ENCODE data around the gene RCL1.

RCL1 gene

DNA sequence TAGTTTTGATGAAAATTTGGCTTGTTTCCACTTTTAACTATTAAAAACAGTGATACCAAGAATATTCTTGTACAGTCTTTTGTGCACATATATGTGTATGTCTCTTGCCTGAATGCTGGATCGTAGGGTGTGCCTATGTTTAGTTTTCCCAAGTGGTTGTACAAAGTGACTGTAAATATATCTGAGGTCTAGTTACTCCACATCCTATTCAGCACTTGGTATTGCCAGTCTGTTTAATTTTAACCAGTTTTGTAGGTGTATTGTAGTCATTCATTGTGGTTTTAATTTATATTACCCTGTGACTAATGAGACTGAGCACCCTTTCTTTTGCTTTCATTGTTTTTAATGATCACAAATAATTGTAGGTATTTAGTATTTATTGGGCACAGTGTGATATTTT lies 17.8 kb downstream of the RCL1 start:
- no CpG with 5 or more reads among the region's 1 CpG for WGBS (ENCODE audit: insufficient coverage, insufficient read length)
- no peaks in the 10 kb centered on the region for H3K36me3 ChIP-seq (ENCODE audit: control insufficient read depth, insufficient read depth, low read length)
- H3K9me3 ChIP-seq (ENCODE audit: control insufficient read depth, insufficient read depth, low read length), result no peaks in the 10 kb centered on the region
- DNase-seq (ENCODE audit: low read depth, low spot score), result no peak
- no peak overlapping the region for H3K4me3 ChIP-seq (ENCODE audit: low read length)
- no peaks in the 10 kb centered on the region for H3K4me1 ChIP-seq (ENCODE audit: control insufficient read depth, insufficient read depth, low read length)
- no peak overlapping the region for H3K27ac ChIP-seq (ENCODE audit: low read length)
- no peaks in the 10 kb centered on the region for H3K27me3 ChIP-seq (ENCODE audit: control insufficient read depth, insufficient read depth, low read length)

DNA sequence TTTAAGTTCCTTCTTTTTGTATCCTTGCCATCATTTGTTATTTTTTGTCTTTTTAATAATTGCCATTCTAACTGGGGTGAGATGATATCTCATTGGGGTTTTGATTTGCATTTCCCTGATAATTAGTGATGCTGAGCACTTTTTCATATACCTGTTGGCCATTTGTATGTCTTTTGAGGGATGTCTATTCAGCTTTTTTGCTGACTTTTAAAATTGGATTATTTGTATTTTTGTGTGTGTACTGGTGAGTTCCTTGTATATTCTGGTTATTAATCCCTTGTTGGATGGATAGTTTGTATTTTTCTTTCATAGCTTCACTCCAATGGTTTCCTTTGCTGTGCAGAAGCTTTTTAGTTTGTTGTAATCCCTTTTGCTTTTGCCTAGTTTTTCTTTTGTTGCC lies 19.1 kb downstream of the RCL1 start:
- Histone ChIP-seq H3K27me3 (ENCODE audit: control insufficient read depth, insufficient read depth, low read length) (no peaks in the 10 kb centered on the region), H3K9me3 (ENCODE audit: control insufficient read depth, insufficient read depth, low read length) (no peaks in the 10 kb centered on the region), H3K4me3 (ENCODE audit: low read length) (no peak overlapping the region), H3K4me1 (ENCODE audit: control insufficient read depth, insufficient read depth, low read length) (no peaks in the 10 kb centered on the region), H3K27ac (ENCODE audit: low read length) (no peak overlapping the region), H3K36me3 (ENCODE audit: control insufficient read depth, insufficient read depth, low read length) (no peaks in the 10 kb centered on the region)
- DNase-seq (ENCODE audit: low read depth, low spot score), result no peak

DNA sequence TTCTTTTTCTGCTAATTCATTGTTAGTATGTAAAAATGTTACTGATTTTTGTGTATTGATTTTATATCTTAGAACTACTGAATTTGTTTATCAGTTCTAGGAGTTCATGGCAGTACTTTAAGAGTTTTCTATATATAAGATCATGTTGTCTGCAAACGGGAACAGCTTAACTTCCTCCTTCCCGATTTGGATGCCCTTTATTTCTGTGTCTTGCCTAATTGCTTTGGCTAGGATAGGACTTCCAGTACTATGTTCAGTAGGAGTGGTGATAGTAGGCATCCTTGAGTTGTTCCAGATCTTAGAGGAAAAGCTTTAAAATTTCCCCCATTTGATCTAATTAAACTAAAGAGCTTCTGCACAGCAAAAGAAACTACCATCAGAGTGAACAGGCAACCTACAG lies 20.1 kb downstream of the RCL1 start:
- Histone ChIP-seq H3K36me3 (ENCODE audit: control insufficient read depth, insufficient read depth, low read length) (no peaks in the 10 kb centered on the region), H3K27me3 (ENCODE audit: control insufficient read depth, insufficient read depth, low read length) (no peaks in the 10 kb centered on the region), H3K27ac (ENCODE audit: low read length) (no peak overlapping the region), H3K4me1 (ENCODE audit: control insufficient read depth, insufficient read depth, low read length) (no peaks in the 10 kb centered on the region), H3K4me3 (ENCODE audit: low read length) (no peak overlapping the region), H3K9me3 (ENCODE audit: control insufficient read depth, insufficient read depth, low read length) (no peaks in the 10 kb centered on the region)
- WGBS (ENCODE audit: insufficient coverage, insufficient read length), result no CpG with 5 or more reads among the region's 2 CpGs
- no peak for DNase-seq (ENCODE audit: low read depth, low spot score)

DNA sequence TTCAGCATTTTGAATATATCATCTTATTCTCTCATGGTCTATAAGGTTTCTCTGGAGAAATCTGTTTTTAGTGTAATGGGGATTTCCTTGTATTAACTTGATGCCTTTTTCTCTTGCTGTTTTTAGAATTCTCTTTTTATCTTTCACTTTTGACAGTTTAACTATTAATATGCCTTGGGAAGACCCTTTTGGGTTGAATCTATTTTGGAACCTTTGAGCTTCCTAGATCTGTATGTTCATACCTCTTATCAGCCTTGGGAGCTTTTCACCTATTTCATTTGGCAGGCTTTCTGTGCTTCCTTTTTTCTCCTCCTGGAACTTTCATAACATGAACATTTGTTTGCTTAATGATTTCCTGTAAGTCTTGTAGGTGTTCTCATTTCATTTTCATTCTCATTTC lies 22.2 kb downstream of the RCL1 start:
- Histone ChIP-seq H3K27ac (ENCODE audit: low read length) (no peak overlapping the region), H3K36me3 (ENCODE audit: control insufficient read depth, insufficient read depth, low read length) (no peaks in the 10 kb centered on the region), H3K27me3 (ENCODE audit: control insufficient read depth, insufficient read depth, low read length) (no peaks in the 10 kb centered on the region), H3K4me3 (ENCODE audit: low read length) (no peak overlapping the region), H3K9me3 (ENCODE audit: control insufficient read depth, insufficient read depth, low read length) (no peaks in the 10 kb centered on the region), H3K4me1 (ENCODE audit: control insufficient read depth, insufficient read depth, low read length) (no peaks in the 10 kb centered on the region)
- no peak for DNase-seq (ENCODE audit: low read depth, low spot score)

DNA sequence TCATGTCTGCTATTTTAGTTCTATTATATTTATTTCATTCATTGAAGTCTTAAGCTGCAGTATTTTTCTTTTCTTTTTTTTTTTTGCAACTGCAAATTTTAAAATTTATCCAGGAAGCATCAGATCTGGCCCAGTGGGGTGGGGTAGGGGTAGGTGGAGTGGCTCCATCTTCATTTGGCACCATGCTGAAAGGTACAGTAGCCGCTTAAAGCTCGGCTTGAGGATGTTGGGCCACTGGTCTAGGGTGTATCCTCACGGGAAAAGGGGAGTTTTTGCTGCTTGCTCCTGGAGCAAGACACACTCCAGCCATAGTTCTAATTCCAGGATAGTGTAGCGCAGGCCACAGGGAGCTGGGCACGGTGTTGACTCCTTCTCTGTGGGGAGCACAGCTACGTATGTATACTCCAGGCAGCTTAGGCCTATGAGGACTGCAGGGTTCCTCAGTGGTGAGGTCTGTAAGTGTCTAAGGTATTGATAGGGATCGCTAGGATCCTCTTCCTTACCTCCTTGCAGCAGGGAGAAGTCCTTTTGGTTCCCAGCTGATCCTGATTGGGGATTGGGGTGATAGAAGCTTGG lies 22.7 kb downstream of the RCL1 start:
- H3K9me3 ChIP-seq (ENCODE audit: control insufficient read depth, insufficient read depth, low read length), result no peaks in the 10 kb centered on the region
- no peak for DNase-seq (ENCODE audit: low read depth, low spot score)
- H3K27ac ChIP-seq (ENCODE audit: low read length), result no peak overlapping the region
- H3K4me3 ChIP-seq (ENCODE audit: low read length), result no peak overlapping the region
- H3K36me3 ChIP-seq (ENCODE audit: control insufficient read depth, insufficient read depth, low read length), result no peaks in the 10 kb centered on the region
- no CpG with 5 or more reads among the region's 7 CpGs for WGBS (ENCODE audit: insufficient coverage, insufficient read length)
- no peaks in the 10 kb centered on the region for H3K27me3 ChIP-seq (ENCODE audit: control insufficient read depth, insufficient read depth, low read length)
- H3K4me1 ChIP-seq (ENCODE audit: control insufficient read depth, insufficient read depth, low read length), result no peaks in the 10 kb centered on the region

DNA sequence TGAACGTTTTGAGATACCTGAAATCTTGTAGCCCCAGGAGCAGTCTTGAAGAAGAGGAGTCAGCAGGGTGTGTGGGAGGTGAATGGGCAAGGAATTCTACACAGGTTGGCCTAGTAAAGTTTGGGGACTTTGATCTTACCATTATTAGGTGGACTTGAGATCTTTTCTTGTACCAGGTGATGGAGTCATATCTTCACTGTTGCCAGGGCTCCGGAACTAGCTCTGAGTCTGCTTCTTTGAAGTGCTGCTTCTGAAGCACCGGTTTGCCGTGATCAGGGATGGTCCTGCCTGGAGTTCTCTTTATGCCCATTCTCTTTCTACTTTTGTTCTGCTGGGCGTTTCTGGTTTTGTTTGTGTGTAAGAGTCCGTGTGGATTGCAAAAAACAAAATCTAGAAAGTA lies 27.4 kb downstream of the RCL1 start:
- DNase-seq (ENCODE audit: low read depth, low spot score), result no peak
- Histone ChIP-seq H3K9me3 (ENCODE audit: control insufficient read depth, insufficient read depth, low read length) (no peaks in the 10 kb centered on the region), H3K4me1 (ENCODE audit: control insufficient read depth, insufficient read depth, low read length) (no peaks in the 10 kb centered on the region), H3K4me3 (ENCODE audit: low read length) (no peak overlapping the region), H3K27me3 (ENCODE audit: control insufficient read depth, insufficient read depth, low read length) (no peaks in the 10 kb centered on the region), H3K27ac (ENCODE audit: low read length) (no peak overlapping the region), H3K36me3 (ENCODE audit: control insufficient read depth, insufficient read depth, low read length) (no peaks in the 10 kb centered on the region)
- WGBS (ENCODE audit: insufficient coverage, insufficient read length), result no CpG with 5 or more reads among the region's 6 CpGs

DNA sequence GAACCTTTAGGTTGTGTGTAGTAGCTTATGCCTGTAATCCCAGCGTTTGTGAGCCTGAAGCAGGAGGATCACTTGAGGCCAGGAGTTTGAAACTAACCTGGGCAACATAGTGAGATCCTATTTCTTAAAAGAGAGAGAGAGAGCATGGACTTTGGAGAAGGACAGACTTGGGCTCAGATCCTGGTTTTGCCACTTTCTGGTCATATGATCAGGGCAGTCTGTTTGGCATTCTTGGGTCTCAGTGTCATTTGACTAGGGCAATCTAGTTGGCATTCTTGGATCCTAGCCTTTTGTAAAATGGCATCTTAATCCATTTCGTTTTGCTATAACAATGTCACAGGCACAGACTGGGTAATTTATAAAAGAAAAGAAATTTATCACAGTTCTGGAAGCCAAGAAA lies 28.4 kb downstream of the RCL1 start:
- H3K36me3 ChIP-seq (ENCODE audit: control insufficient read depth, insufficient read depth, low read length), result no peaks in the 10 kb centered on the region
- no CpG with 5 or more reads among the region's 2 CpGs for WGBS (ENCODE audit: insufficient coverage, insufficient read length)
- no peak overlapping the region for H3K27ac ChIP-seq (ENCODE audit: low read length)
- no peak for DNase-seq (ENCODE audit: low read depth, low spot score)
- no peaks in the 10 kb centered on the region for H3K9me3 ChIP-seq (ENCODE audit: control insufficient read depth, insufficient read depth, low read length)
- H3K27me3 ChIP-seq (ENCODE audit: control insufficient read depth, insufficient read depth, low read length), result no peaks in the 10 kb centered on the region
- H3K4me1 ChIP-seq (ENCODE audit: control insufficient read depth, insufficient read depth, low read length), result no peaks in the 10 kb centered on the region
- H3K4me3 ChIP-seq (ENCODE audit: low read length), result no peak overlapping the region

DNA sequence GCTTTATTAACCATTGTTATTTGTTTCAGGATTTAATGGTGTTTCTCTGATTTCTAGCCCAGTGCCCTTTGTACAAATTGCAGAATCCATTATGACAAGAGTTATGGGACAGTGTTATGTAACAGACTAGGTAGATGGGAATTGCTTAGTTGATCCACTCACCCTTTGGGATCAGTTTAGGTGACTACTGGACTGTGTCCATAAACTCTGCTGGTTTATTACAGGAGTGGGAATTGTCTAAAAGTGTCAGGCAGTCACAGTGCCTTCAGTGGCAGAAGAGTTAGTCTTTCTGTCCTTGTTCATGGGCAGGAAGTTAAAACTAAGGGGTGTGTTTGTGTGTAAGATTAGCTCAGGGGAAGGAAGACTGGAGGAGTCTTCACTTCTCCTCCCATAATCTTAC lies 29.3 kb downstream of the RCL1 start:
- Histone ChIP-seq H3K27me3 (ENCODE audit: control insufficient read depth, insufficient read depth, low read length) (no peaks in the 10 kb centered on the region), H3K27ac (ENCODE audit: low read length) (no peak overlapping the region), H3K4me3 (ENCODE audit: low read length) (no peak overlapping the region), H3K36me3 (ENCODE audit: control insufficient read depth, insufficient read depth, low read length) (no peaks in the 10 kb centered on the region), H3K4me1 (ENCODE audit: control insufficient read depth, insufficient read depth, low read length) (no peaks in the 10 kb centered on the region), H3K9me3 (ENCODE audit: control insufficient read depth, insufficient read depth, low read length) (no peaks in the 10 kb centered on the region)
- DNase-seq (ENCODE audit: low read depth, low spot score), result no peak

DNA sequence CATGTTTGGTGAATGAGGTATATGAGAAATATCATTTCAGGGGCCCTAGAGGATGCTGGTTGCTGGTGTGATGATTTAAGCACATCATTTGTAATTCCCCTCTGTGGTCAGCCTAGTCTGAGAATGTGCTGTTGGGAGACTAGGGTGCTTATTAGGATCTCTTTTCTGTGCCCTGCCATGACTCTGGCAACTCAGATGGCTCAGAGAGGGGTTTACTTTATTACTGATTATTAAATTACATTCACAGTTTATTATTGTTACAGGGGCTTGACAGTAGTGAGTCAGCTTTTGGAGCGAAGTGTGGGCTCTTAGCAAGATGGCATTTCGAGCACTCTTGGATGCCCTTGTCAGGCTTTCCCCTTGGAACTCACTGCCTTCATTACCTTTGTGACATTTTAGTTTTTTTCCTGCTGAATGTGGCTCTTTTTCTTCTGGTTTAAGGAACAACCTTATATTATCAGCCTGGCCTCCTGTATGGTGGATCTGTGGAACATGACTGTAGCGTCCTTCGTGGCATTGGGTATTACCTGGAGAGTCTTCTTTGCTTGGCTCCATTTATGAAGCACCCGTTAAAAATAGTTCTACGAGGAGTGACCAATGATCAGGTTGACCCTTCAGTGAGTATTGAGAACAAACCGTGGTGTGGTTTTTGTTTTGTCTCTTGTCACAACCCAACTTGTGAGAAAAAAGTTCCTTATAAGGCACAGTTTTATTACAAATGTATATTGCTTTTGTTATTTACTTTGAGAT lies 33.8 kb downstream of the RCL1 start:
- no peak for DNase-seq (ENCODE audit: low read depth, low spot score)
- WGBS (ENCODE audit: insufficient coverage, insufficient read length), result no CpG with 5 or more reads among the region's 7 CpGs
- Histone ChIP-seq H3K9me3 (ENCODE audit: control insufficient read depth, insufficient read depth, low read length) (no peaks in the 10 kb centered on the region), H3K36me3 (ENCODE audit: control insufficient read depth, insufficient read depth, low read length) (no peaks in the 10 kb centered on the region), H3K27me3 (ENCODE audit: control insufficient read depth, insufficient read depth, low read length) (no peaks in the 10 kb centered on the region), H3K4me1 (ENCODE audit: control insufficient read depth, insufficient read depth, low read length) (no peaks in the 10 kb centered on the region), H3K4me3 (ENCODE audit: low read length) (no peak overlapping the region), H3K27ac (ENCODE audit: low read length) (no peak overlapping the region)

DNA sequence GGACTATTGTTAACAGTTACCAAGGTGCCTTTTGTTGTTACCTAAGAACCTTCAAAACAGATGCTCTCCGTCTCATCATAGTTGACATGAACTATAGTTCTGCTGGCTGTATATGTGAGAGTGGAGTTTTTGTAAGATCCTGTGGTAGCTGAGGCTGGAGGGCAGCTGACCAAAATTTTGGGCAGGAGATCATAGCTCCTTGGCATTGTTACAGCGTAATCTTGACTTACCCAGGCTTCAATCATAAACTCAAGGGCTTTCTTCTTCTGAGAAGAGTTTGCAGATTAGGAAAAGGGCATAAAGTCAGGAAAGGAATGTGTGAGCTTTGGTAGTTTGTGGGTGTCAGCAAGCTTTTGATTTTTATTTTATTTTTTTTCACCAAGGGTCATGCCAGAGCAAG lies 34.5 kb downstream of the RCL1 start:
- WGBS (ENCODE audit: insufficient coverage, insufficient read length), result no CpG with 5 or more reads among the region's 2 CpGs

DNA sequence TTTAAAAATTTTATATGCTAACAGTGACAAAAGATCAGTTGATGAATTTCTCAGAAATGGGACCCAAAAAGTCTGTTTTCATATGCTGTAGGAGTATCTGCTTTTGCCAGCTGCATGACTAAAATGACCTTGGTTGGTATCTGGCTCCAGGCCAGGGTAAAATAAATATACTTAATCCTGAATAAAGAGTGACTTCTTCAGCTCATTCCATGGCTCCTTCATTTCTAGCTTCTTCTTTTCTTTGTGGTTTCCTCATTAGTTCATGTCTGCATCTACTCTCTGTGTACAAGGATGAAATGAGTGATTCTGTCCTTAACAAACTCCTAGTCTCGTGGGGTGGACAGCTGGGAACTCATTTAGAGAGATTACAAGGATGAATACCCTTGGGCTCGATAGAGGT lies 36.0 kb downstream of the RCL1 start:
- Histone ChIP-seq H3K27me3 (ENCODE audit: control insufficient read depth, insufficient read depth, low read length) (no peaks in the 10 kb centered on the region), H3K4me1 (ENCODE audit: control insufficient read depth, insufficient read depth, low read length) (no peaks in the 10 kb centered on the region), H3K36me3 (ENCODE audit: control insufficient read depth, insufficient read depth, low read length) (no peaks in the 10 kb centered on the region), H3K27ac (ENCODE audit: low read length) (no peak overlapping the region), H3K9me3 (ENCODE audit: control insufficient read depth, insufficient read depth, low read length) (no peaks in the 10 kb centered on the region), H3K4me3 (ENCODE audit: low read length) (no peak overlapping the region)
- no peak for DNase-seq (ENCODE audit: low read depth, low spot score)
- WGBS (ENCODE audit: insufficient coverage, insufficient read length), result no CpG with 5 or more reads among the region's 2 CpGs

More for the DNA sequence above, 34.5 kb downstream of the RCL1 start:
- H3K4me1 ChIP-seq (ENCODE audit: control insufficient read depth, insufficient read depth, low read length), result no peaks in the 10 kb centered on the region
- H3K9me3 ChIP-seq (ENCODE audit: control insufficient read depth, insufficient read depth, low read length), result no peaks in the 10 kb centered on the region
- no peaks in the 10 kb centered on the region for H3K27me3 ChIP-seq (ENCODE audit: control insufficient read depth, insufficient read depth, low read length)
- H3K27ac ChIP-seq (ENCODE audit: low read length), result no peak overlapping the region
- H3K4me3 ChIP-seq (ENCODE audit: low read length), result no peak overlapping the region
- no peaks in the 10 kb centered on the region for H3K36me3 ChIP-seq (ENCODE audit: control insufficient read depth, insufficient read depth, low read length)
- DNase-seq (ENCODE audit: low read depth, low spot score), result no peak

All from iPS DF 6.9 (cell line).